ENCODE data around the gene KRT84. TPM values are rescaled to one million over a fixed set of nuclear protein-coding genes. Genes with fewer than 3 reads are reported as not detected.
"Not testable (repeated sequence)": the region's sequence is repeated elsewhere in the genome, so short reads cannot be mapped to it uniquely, and the experiment has no call there.

Gene KRT84
- total RNA-seq, 4 donors from 2014 or later = not detected

GRCh38 chr12:52413782-52414345, 28.4 kb upstream of the KRT84 start:
- Histone ChIP-seq H3K4me3 (no peak overlapping the region), H3K27me3 (no peaks in the 10 kb centered on the region), H3K9me3 (no peaks in the 10 kb centered on the region), H3K4me1 (peaks cover 0 to 25% (median 20%) of the 10 kb centered on the region in 4 donors), H3K27ac (replicated peaks in 1 of 4) (no peak overlapping the region), H3K36me3 (no peaks in the 10 kb centered on the region)
- WGBS = 63% methylated on average over 5 of the region's 8 CpGs
- DNase-seq (ENCODE audit: extremely low spot score) = no peak
- no peak for TF ChIP-seq POLR2A (IDR thresholded peaks at IDR 0.05; ENCODE audit: low read depth)
- no peak for TF ChIP-seq EP300 (IDR thresholded peaks at IDR 0.05)
- TF ChIP-seq, protein P1, sequence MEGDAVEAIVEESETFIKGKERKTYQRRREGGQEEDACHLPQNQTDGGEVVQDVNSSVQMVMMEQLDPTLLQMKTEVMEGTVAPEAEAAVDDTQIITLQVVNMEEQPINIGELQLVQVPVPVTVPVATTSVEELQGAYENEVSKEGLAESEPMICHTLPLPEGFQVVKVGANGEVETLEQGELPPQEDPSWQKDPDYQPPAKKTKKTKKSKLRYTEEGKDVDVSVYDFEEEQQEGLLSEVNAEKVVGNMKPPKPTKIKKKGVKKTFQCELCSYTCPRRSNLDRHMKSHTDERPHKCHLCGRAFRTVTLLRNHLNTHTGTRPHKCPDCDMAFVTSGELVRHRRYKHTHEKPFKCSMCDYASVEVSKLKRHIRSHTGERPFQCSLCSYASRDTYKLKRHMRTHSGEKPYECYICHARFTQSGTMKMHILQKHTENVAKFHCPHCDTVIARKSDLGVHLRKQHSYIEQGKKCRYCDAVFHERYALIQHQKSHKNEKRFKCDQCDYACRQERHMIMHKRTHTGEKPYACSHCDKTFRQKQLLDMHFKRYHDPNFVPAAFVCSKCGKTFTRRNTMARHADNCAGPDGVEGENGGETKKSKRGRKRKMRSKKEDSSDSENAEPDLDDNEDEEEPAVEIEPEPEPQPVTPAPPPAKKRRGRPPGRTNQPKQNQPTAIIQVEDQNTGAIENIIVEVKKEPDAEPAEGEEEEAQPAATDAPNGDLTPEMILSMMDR (IDR thresholded peaks at IDR 0.05) = no peak
- intact Hi-C loops (cut with DNase I) = no loop called here

- H3K4me3 ChIP-seq = no peak overlapping the region
- H3K9me3 ChIP-seq = no peaks in the 10 kb centered on the region
- H3K4me1 ChIP-seq = peaks cover 0 to 25% (median 20%) of the 10 kb centered on the region in 4 donors
- peaks cover 0 to 2% (median 0%) of the 10 kb centered on the region in 4 donors for H3K27me3 ChIP-seq
- no peak overlapping the region for H3K27ac ChIP-seq (replicated peaks in 1 of 4)
- 49% methylated on average over 4 of the region's 4 CpGs for WGBS
- DNase-seq (ENCODE audit: extremely low spot score) = no peak
- no peaks in the 10 kb centered on the region for H3K36me3 ChIP-seq
- TF ChIP-seq POLR2A (IDR thresholded peaks at IDR 0.05; ENCODE audit: low read depth) = no peak
- TF ChIP-seq POLR2AphosphoS5 (IDR thresholded peaks at IDR 0.05) = no peak
- TF ChIP-seq, protein P1 (IDR thresholded peaks at IDR 0.05) = no peak
- TF ChIP-seq EP300 (IDR thresholded peaks at IDR 0.05) = no peak
- intact Hi-C loops (cut with DNase I) = no loop called here
Measured at GRCh38 chr12:52413202-52413601, 27.8 kb upstream of the KRT84 start.

DNA sequence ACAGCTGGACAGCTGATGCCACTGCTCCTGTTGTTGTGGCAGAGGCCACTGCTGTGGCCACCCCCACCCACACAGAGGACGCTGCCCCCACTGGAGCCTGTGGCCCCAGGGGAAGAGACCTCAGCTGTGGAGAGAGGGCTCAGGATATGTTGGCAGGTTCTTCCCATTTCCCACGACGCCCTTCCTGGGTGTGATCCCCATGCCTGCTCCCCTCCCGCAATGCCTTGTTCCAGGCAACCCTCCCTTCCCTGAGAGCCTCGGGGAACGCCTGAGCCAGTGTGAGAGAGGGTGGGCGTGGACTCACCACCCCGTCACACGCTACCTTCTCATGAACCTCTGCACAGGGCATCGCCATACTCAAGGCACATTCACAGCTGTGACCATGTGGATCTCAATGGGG, 26.4 kb upstream of the KRT84 start:
- H3K9me3 ChIP-seq = no peaks in the 10 kb centered on the region
- no peak overlapping the region for H3K27ac ChIP-seq (replicated peaks in 1 of 4)
- H3K4me1 ChIP-seq = peaks cover 0 to 22% (median 15%) of the 10 kb centered on the region in 4 donors
- TF ChIP-seq, protein P1 (IDR thresholded peaks at IDR 0.05) = no peak
- intact Hi-C loops (cut with DNase I) = no loop called here
- H3K27me3 ChIP-seq = peaks cover 0 to 12% (median 0%) of the 10 kb centered on the region in 4 donors
- no peaks in the 10 kb centered on the region for H3K36me3 ChIP-seq
- WGBS = 95% methylated on average over 8 of the region's 10 CpGs
- DNase-seq (ENCODE audit: extremely low spot score) = no peak
- no peak overlapping the region for H3K4me3 ChIP-seq

GRCh38 chr12:52410589-52411248, 25.3 kb upstream of the KRT84 start:
- intact Hi-C loops (cut with DNase I); DNase-seq (ENCODE audit: extremely low spot score); H3K27ac ChIP-seq (replicated peaks in 1 of 4); H3K36me3 ChIP-seq; H3K9me3 ChIP-seq; H3K4me3 ChIP-seq: not testable (repeated sequence)
- 0% methylated on average over 1 of the region's 1 CpG for WGBS
- peaks cover 0 to 16% (median 10%) of the 10 kb centered on the region in 4 donors for H3K4me1 ChIP-seq
- H3K27me3 ChIP-seq = peaks cover 0 to 23% (median 0%) of the 10 kb centered on the region in 4 donors

- Histone ChIP-seq H3K27ac (replicated peaks in 1 of 4) (no peak overlapping the region), H3K4me3 (no peak overlapping the region), H3K27me3 (peaks cover 0 to 25% (median 0%) of the 10 kb centered on the region in 4 donors), H3K4me1 (peaks cover 0 to 11% (median 3%) of the 10 kb centered on the region in 4 donors), H3K9me3 (no peaks in the 10 kb centered on the region), H3K36me3 (no peaks in the 10 kb centered on the region)
- no peak for TF ChIP-seq POLR2A (IDR thresholded peaks at IDR 0.05; ENCODE audit: low read depth)
- TF ChIP-seq POLR2AphosphoS5 (IDR thresholded peaks at IDR 0.05) = no peak
- TF ChIP-seq EP300 (IDR thresholded peaks at IDR 0.05) = no peak
- TF ChIP-seq, protein P1 (IDR thresholded peaks at IDR 0.05) = no peak
- WGBS = 100% methylated on average over 3 of the region's 5 CpGs
- intact Hi-C loops (cut with DNase I) = no loop called here
- no peak for DNase-seq (ENCODE audit: extremely low spot score)
Measured at GRCh38 chr12:52407918-52408317, 22.5 kb upstream of the KRT84 start.
